ENCODE data around the gene MAT1A. TPM values are rescaled to one million over a fixed set of nuclear protein-coding genes. Genes with fewer than 3 reads are reported as not detected.

Gene MAT1A
- total and polyA plus RNA-seq, 2 of the 13 experiments (the other 11 are each of a cell fraction or from before 2014, with no cell fraction given), result 57.1 to 76.9 TPM

GRCh38 chr10:80290474-80291220, 1.2 kb upstream of the MAT1A start (continued):
- TF ChIP-seq ZNF362 (CRISPR knock-in tag; IDR thresholded peaks at IDR 0.05; ENCODE audit: borderline replicate concordance) (no peak), ZNF101 (CRISPR knock-in tag; IDR thresholded peaks at IDR 0.05; ENCODE audit: borderline replicate concordance, low read depth) (no peak), FOXP1 (IDR thresholded peaks at IDR 0.05) (no peak), FOXP1 (CRISPR knock-in tag; IDR thresholded peaks at IDR 0.05) (peak; percentile 60; the same call in 1 of the 2 replicates), DNMT3B (CRISPR knock-in tag; conservative IDR thresholded peaks at IDR 0.05) (no peak), KLF11 (CRISPR knock-in tag; IDR thresholded peaks at IDR 0.05) (no peak), ZNF160 (CRISPR knock-in tag; IDR thresholded peaks at IDR 0.05) (no peak), SMAD1 (CRISPR knock-in tag; IDR thresholded peaks at IDR 0.05; ENCODE audit: borderline replicate concordance, low read depth) (no peak), ZNF230 (CRISPR knock-in tag; IDR thresholded peaks at IDR 0.05) (no peak), RARG (CRISPR knock-in tag; IDR thresholded peaks at IDR 0.05; ENCODE audit: low read depth) (no peak), POLR2G (IDR thresholded peaks at IDR 0.05; ENCODE audit: low read depth, low read length) (peak; percentile 54), MED13 (CRISPR knock-in tag; IDR thresholded peaks at IDR 0.05) (no peak), POLR2A (IDR thresholded peaks at IDR 0.05; ENCODE audit: insufficient read depth in 1 of 2, low read depth in 2 of 2, low read length in 2 of 2) (peak in 1 of 2 experiments; percentile 52; a peak in 2 of 4 replicates), TOPORS (CRISPR knock-in tag; IDR thresholded peaks at IDR 0.05) (0 out of 2 replicates have a peak, but pooled peaks have one; percentile 45), BORCS8-MEF2B (CRISPR knock-in tag; IDR thresholded peaks at IDR 0.05) (no peak), SUZ12 (IDR thresholded peaks at IDR 0.05; ENCODE audit: low read depth, low read length) (no peak), PCBP1 (IDR thresholded peaks at IDR 0.05; ENCODE audit: borderline replicate concordance, low read depth, low read length) (no peak), SIN3A (IDR thresholded peaks at IDR 0.05; ENCODE audit: borderline replicate concordance, low read depth, low read length) (no peak), ZNF281 (CRISPR knock-in tag; IDR thresholded peaks at IDR 0.05; ENCODE audit: borderline replicate concordance) (no peak; the same call in 1 of the 2 replicates), ELF1 (CRISPR knock-in tag; IDR thresholded peaks at IDR 0.05) (no peak; the same call in 1 of the 2 replicates), ZNF264 (CRISPR knock-in tag; IDR thresholded peaks at IDR 0.05) (0 out of 2 replicates have a peak, but pooled peaks have one; percentile 24), ZFP91 (CRISPR knock-in tag; IDR thresholded peaks at IDR 0.05; ENCODE audit: borderline replicate concordance) (no peak), MYNN (CRISPR knock-in tag; IDR thresholded peaks at IDR 0.05; ENCODE audit: low read depth) (no peak)

Data from HepG2 (cell line).